A673 (cell line): ENCODE measurements around the gene ELMOD3.

Experiments
- CTCF ChIP-seq: fragments of 300-800, 200-600 bp; sonication (generic); conservative IDR thresholded peaks from 2 replicates; pipeline ENCODE4 v1.5.1; 2017; ENCODE audit warnings: low read depth, mild to moderate bottlenecking, antibody characterized with exemption, low read length, moderate library complexity, mixed read lengths
- EZH2 ChIP-seq: fragments of 200-600 bp; sonication (generic); IDR thresholded peaks from 2 replicates; pipeline ENCODE4 v1.6.1; 2017; ENCODE audit warnings: borderline replicate concordance, low read depth, mild to moderate bottlenecking, mixed read lengths, antibody characterized with exemption, low read length; ENCODE audit not compliant: poor library complexity, severe bottlenecking

DNA sequence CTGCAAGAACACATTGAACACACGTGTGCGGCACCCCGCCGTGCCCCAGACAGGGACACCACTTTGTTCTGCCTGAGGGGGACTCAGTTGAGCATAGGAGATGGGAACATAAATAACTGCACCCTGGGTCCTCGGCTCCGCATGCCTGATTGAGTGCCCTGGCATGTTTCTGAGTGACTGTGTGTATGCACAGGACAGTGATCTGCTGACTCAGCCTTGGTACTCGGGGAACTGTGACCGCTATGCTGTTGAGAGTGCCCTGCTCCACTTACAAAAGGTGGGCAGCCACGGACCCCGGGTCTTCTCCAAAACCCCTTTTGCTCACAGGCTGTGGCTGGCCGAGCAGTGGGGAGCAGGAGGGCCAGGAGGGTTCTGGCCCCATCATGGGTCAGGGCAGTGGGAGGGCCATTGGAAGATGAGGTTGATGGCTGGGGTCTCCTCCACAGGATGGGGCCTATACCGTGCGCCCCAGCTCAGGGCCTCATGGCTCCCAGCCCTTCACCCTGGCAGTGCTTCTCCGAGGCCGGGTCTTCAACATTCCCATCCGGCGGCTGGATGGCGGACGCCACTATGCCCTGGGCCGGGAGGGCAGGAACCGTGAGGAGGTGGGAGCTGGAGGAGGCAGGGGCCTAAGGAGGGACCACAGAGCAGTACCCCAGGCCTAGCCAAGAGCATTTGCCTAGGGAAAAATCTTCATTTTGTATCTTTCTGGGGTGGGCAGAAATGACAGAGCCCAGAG is 80.8 kb downstream of the ELMOD3 start:
- TF ChIP-seq CTCF: no peak
- no peak for TF ChIP-seq EZH2
